SK-N-DZ (cell line): ENCODE results near the gene VEGFC.

Experiments used
- DNase-seq: peaks from one replicate; pipeline ENCODE4 v3.0.0-alpha.2; 2015; ENCODE audit warnings: low spot score

The VEGFC gene

GRCh38 chr4:176762661-176763308 is 29.9 kb downstream of the VEGFC start:
- no peak for DNase-seq

GRCh38 chr4:176761872-176762271 is 30.9 kb downstream of the VEGFC start:
- DNase-seq = no peak

- DNase-seq = no peak
Measured at GRCh38 chr4:176760471-176760870, 32.3 kb downstream of the VEGFC start.

- DNase-seq = no peak
Measured at GRCh38 chr4:176758731-176759130, 34.0 kb downstream of the VEGFC start.

- DNase-seq = no peak
Measured at GRCh38 chr4:176758323-176758722, 34.4 kb downstream of the VEGFC start.

GRCh38 chr4:176755613-176756012 is 37.1 kb downstream of the VEGFC start:
- DNase-seq = no peak

GRCh38 chr4:176755001-176755400 is 37.7 kb downstream of the VEGFC start:
- no peak for DNase-seq

GRCh38 chr4:176753049-176753448 is 39.7 kb downstream of the VEGFC start:
- no peak for DNase-seq

- no peak for DNase-seq
Measured at GRCh38 chr4:176752191-176752749, 40.5 kb downstream of the VEGFC start.

GRCh38 chr4:176751061-176751460 is 41.7 kb downstream of the VEGFC start:
- DNase-seq = no peak

- DNase-seq = no peak
Measured at GRCh38 chr4:176746846-176747245, 45.9 kb downstream of the VEGFC start.

GRCh38 chr4:176745902-176746301 is 46.8 kb downstream of the VEGFC start:
- no peak for DNase-seq

- DNase-seq = no peak
Measured at GRCh38 chr4:176744091-176744490, 48.6 kb downstream of the VEGFC start.

GRCh38 chr4:176742211-176742610 is 50.5 kb downstream of the VEGFC start:
- no peak for DNase-seq

GRCh38 chr4:176741253-176741652 is 51.5 kb downstream of the VEGFC start:
- no peak for DNase-seq

GRCh38 chr4:176735300-176735699 is 57.4 kb downstream of the VEGFC start:
- no peak for DNase-seq

- DNase-seq = no peak
Measured at GRCh38 chr4:176734461-176734860, 58.3 kb downstream of the VEGFC start.

GRCh38 chr4:176729489-176729888 is 63.2 kb downstream of the VEGFC start:
- DNase-seq = no peak

- no peak for DNase-seq
Measured at GRCh38 chr4:176726803-176727202, 65.9 kb downstream of the VEGFC start.

- no peak for DNase-seq
Measured at GRCh38 chr4:176721459-176721858, 71.3 kb downstream of the VEGFC start.

- DNase-seq = no peak
Measured at GRCh38 chr4:176718881-176719280, 73.8 kb downstream of the VEGFC start.

GRCh38 chr4:176717237-176717636 is 75.5 kb downstream of the VEGFC start:
- DNase-seq = no peak

- no peak for DNase-seq
Measured at GRCh38 chr4:176709417-176709816, 83.3 kb downstream of the VEGFC start.
